D721Med (cell line): ENCODE results near the gene TMEM184B.

Experiments
- DNase-seq: peaks from one replicate; pipeline ENCODE4 v3.0.0; 2011; ENCODE audit warnings: low spot score; ENCODE audit not compliant: insufficient read length
- FAIRE-seq: peaks from 2 replicates; lab custom pipeline; 2011; peaks lifted over from hg19 to GRCh38; lab: Jason Lieb, UNC
- CTCF ChIP-seq: IDR thresholded peaks from 2 replicates; pipeline ENCODE4 v1.5.1; 2012; ENCODE audit warnings: mild to moderate bottlenecking, control low read depth; ENCODE audit not compliant: insufficient read depth; ENCODE audit errors: missing control alignments

TMEM184B gene

DNA sequence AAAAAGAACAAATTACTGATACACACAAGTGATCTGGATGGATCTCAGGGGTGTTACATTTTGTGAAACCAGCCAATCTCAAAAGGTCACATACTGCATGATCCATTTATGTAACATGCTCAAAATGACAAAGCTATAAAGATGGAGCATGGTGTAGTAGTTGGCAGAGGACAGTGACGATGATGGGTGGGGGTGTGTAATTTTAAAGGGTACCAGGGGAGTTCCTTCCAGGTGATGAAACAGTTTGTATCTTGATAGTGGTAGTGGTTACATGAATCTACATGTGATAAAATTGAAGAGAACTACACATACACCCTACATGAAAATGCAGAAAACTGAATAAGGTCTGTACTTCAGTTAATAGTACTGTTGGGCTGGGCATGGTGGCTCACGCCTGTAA lies 17.1 kb downstream of the TMEM184B start:
- DNase-seq: no peak
- no peak for TF ChIP-seq CTCF
- no peak for FAIRE-seq

GRCh38 chr22:38251341-38251692 lies 21.5 kb downstream of the TMEM184B start:
- TF ChIP-seq CTCF: no peak
- FAIRE-seq: no peak
- no peak for DNase-seq

DNA sequence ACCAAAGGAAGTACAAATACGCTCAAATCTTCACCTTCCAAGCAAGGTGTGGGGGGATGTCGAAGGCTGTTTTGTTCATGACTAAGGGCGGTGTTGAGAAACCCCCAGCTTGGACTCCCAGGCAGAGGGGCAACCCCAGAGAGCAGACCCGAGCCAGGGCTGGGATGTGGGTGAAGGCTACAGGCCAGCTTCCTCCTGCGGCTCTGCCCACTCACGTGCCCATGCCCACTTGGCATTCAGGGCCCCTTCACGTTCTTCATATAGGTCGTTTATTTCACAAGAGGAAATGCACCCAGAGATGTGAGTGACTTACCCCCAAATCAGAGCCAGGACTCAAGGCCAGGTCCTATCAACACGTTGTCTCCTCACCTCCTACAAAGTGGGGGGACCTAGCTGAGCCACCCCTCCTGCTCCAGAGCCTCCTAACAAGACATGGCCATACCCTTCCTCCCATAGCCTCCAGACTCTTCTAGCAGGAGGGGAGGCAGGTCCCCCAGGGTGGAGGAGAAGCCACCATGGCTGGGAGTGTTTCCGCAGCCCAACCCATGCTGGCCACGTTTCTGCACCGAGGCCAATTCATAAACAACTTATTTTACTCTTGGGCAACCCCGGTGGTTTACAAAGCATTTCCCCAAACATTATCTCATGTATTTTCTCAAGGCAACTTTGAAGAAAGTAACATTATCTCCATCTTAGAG lies 22.0 kb downstream of the TMEM184B start:
- no peak for TF ChIP-seq CTCF
- DNase-seq: no peak
- no peak for FAIRE-seq

DNA sequence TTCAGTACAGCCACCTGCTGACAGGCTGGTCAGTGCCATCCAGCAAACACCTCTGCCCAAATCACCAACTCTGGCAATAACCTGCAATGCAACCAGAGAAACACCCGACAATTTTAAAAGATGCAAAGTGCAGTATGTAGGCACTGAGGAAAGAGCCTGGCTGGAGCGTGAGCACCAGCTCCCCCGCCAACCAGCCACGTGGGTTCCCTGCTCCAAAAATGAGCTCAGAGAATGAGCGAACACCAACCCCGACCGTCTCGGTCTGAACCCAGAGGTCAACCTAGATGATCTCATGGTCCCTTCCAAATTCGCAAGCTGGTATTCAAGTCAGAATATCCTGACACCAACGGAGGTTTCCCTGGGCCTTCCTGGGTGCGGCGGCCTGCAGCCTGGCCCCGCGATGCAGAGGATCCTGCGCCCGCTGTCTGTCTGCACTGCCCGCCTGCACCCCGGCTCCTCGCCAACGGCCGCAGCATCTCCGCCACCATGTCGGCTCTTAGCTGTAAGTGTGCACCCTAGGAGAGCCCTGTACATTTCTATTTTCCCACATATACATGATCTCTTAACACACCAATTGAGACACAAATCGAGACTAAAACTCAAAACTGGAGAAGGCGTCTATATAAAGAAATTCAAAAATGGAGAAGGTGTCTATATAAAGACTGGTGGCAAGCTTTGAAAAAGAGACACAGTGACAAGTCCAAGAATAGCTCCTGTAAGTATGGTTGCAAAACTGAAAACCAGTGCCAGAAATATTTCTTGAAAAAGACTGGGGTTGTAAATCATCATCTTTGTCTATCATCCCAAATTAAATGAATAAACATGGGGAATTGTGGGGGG lies 22.8 kb downstream of the TMEM184B start:
- FAIRE-seq (no peak), DNase-seq (no peak)
- no peak for TF ChIP-seq CTCF

DNA sequence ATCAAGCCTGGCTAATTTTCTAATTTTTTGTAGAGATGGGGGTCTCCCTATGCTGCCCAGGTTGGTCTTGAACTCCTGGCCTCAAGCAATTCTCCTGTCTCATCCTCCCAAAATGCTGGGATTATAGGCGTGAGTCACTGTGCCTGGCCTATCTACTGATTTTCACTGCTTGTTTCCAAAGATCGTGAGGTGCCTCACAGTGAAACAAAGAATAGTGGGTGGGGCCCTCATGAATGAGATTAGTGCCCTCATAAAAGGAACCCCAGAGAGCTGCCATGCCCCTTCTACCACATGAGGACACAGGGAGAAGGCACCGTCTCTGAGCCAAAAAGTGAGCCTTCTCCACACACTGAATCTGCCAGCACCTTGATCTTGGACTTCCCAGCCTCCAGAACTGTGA lies 23.5 kb downstream of the TMEM184B start:
- TF ChIP-seq CTCF: no peak
- FAIRE-seq: no peak
- no peak for DNase-seq

GRCh38 chr22:38248280-38248679 lies 24.5 kb downstream of the TMEM184B start:
- DNase-seq: no peak
- TF ChIP-seq CTCF: no peak
- FAIRE-seq: no peak

- no peak for FAIRE-seq
- TF ChIP-seq CTCF: no peak
- DNase-seq: no peak
Observed at GRCh38 chr22:38247713-38248112, 25.1 kb downstream of the TMEM184B start.
